Suprapubic skin (tissue), 4 donors: Measurements from ENCODE around the gene ZNF441. TPM values are rescaled to one million over a fixed set of nuclear protein-coding genes. Genes with fewer than 3 reads are reported as not detected.

Experiments used
- DNase-seq, 2 donors: peaks; one replicate each; pipeline ENCODE4 v3.0.0-alpha.2; 2019; ENCODE audit warnings: low spot score in 2 of 2
- H3K27ac ChIP-seq: fragments of 200-600 bp; sonication (generic); one replicate; pipeline ENCODE4 v1.5.1; 2019
- H3K27me3 ChIP-seq: fragments of 200-600 bp; sonication (generic); one replicate; pipeline ENCODE4 v1.5.1; 2019
- H3K36me3 ChIP-seq: fragments of 200-600 bp; sonication (generic); one replicate; pipeline ENCODE4 v1.5.1; 2019
- H3K4me1 ChIP-seq: fragments of 200-600 bp; sonication (generic); one replicate; pipeline ENCODE4 v1.5.1; 2019
- H3K4me3 ChIP-seq: fragments of 200-600 bp; sonication (generic); one replicate; pipeline ENCODE4 v1.5.1; 2019; ENCODE audit warnings: mild to moderate bottlenecking
- H3K9me3 ChIP-seq: fragments of 200-600 bp; sonication (generic); one replicate; pipeline ENCODE4 v1.5.1; 2019
- EP300 ChIP-seq: sonication (generic); formaldehyde crosslinking; IDR thresholded peaks from one replicate; pipeline ENCODE4 v1.6.1; 2017; ENCODE audit warnings: antibody characterized with exemption
- POLR2A ChIP-seq, 2 donors: fragments of 450-650 bp; IDR thresholded peaks; one replicate each; pipeline ENCODE4 v1.6.1; 2017; ENCODE audit warnings: antibody characterized with exemption in 2 of 2, mild to moderate bottlenecking in 2 of 2, moderate library complexity in 2 of 2
- POLR2AphosphoS5 ChIP-seq, 3 donors: sonication (generic); formaldehyde crosslinking; IDR thresholded peaks; one replicate each; pipeline ENCODE4 v1.6.1; 2017; ENCODE audit warnings: antibody characterized with exemption in 3 of 3
- WGBS: methylation state at CpG from one replicate; pipeline ENCODE4 v1.1.5; 2018; 5-methylcytosine and 5-hydroxymethylcytosine counted together
- total RNA-seq, 4 donors: library from RNA; depleted of rRNA; stranded (reverse); fragments of >200 nt; gene quantifications; one replicate each; pipeline ENCODE4 v1.1.0, GENCODE V29; 2016
- TF ChIP-seq, protein P1 (sequence below), 2 donors: fragments of 200-600 bp in 1 of 2; fragments of 450-650 bp in 1 of 2; sonication (generic) in 1 of 2; IDR thresholded peaks; one replicate each; pipeline ENCODE4 v1.5.1; 2016 to 2019; ENCODE audit warnings: antibody characterized with exemption in 2 of 2, mild to moderate bottlenecking in 1 of 2, moderate library complexity in 1 of 2

Gene ZNF441
- total RNA-seq, 4 donors from 2014 or later: 1.7 to 7.5 (median 3.9) TPM

DNA sequence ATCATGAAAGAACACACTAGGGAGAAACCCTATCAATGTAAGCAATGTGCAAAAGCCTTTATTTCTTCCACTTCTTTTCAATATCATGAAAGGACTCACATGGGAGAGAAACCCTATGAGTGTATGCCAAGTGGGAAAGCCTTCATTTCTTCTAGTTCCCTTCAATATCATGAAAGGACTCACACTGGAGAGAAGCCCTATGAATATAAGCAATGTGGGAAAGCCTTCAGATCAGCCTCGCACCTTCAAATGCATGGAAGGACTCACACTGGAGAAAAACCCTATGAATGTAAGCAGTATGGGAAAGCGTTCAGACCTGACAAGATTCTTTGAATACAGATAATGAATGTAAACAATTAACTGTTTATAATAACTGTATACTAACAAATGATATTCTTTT, 66.7 kb downstream of the ZNF441 start:
- TF ChIP-seq, protein P1, sequence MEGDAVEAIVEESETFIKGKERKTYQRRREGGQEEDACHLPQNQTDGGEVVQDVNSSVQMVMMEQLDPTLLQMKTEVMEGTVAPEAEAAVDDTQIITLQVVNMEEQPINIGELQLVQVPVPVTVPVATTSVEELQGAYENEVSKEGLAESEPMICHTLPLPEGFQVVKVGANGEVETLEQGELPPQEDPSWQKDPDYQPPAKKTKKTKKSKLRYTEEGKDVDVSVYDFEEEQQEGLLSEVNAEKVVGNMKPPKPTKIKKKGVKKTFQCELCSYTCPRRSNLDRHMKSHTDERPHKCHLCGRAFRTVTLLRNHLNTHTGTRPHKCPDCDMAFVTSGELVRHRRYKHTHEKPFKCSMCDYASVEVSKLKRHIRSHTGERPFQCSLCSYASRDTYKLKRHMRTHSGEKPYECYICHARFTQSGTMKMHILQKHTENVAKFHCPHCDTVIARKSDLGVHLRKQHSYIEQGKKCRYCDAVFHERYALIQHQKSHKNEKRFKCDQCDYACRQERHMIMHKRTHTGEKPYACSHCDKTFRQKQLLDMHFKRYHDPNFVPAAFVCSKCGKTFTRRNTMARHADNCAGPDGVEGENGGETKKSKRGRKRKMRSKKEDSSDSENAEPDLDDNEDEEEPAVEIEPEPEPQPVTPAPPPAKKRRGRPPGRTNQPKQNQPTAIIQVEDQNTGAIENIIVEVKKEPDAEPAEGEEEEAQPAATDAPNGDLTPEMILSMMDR (IDR thresholded peaks at IDR 0.05): no peak
- TF ChIP-seq EP300: no peak
- TF ChIP-seq POLR2AphosphoS5 (IDR thresholded peaks at IDR 0.05): no peak
- TF ChIP-seq POLR2A (IDR thresholded peaks at IDR 0.05): no peak
- no peak overlapping the region for H3K4me3 ChIP-seq
- peaks cover 46% of the 10 kb centered on the region for H3K36me3 ChIP-seq
- WGBS: 98% methylated on average over 2 of the region's 2 CpGs
- no peaks in the 10 kb centered on the region for H3K4me1 ChIP-seq
- H3K27ac ChIP-seq: no peak overlapping the region
- no peak for DNase-seq
- H3K9me3 ChIP-seq: peaks cover 34% of the 10 kb centered on the region
- no peaks in the 10 kb centered on the region for H3K27me3 ChIP-seq

Other genes starting within 250 kb of the ZNF441 start
- gene ECSIT, start 237.9 kb upstream of the ZNF441 start, total RNA-seq: 10 to 100 TPM; 40.4 to 65.7 (median 57.8) TPM
- 10 to 100 TPM; 19.9 to 31.6 (median 24.2) TPM for gene CNN1, start 228.1 kb upstream of the ZNF441 start, total RNA-seq
- 10 to 100 TPM; 30.6 to 55.3 (median 41.1) TPM for gene ELOF1, start 207.8 kb upstream of the ZNF441 start, total RNA-seq
- 10 to 100 TPM; 18.0 to 40.1 (median 32.8) TPM for gene ACP5, start 189.4 kb upstream of the ZNF441 start, total RNA-seq
- gene ZNF627, start 169.5 kb upstream of the ZNF441 start, total RNA-seq: 1 to 10 TPM; 6.1 to 8.9 (median 7.9) TPM
- gene ZNF823, start 28.1 kb upstream of the ZNF441 start, total RNA-seq: 10 to 100 TPM in 2 of 4 donors, 1 to 10 TPM in 2; 6.8 to 12.3 (median 10.1) TPM
- gene ZNF491, start 31.5 kb downstream of the ZNF441 start, total RNA-seq: 1 to 10 TPM in 1 of 4 donors, under 1 TPM in 2, not detected in 1; 0.48 to 1.4 (median 0.59) TPM
- 10 to 100 TPM; 54.1 to 81.2 (median 62.7) TPM for gene ZNF440, start 47.3 kb downstream of the ZNF441 start, total RNA-seq
- gene ZNF439, start 81.7 kb downstream of the ZNF441 start, total RNA-seq: 1 to 10 TPM; 5.4 to 8.9 (median 7.1) TPM
- 1 to 10 TPM; 1.3 to 6.7 (median 4.4) TPM for gene ZNF69, start 120.8 kb downstream of the ZNF441 start, total RNA-seq
- gene ZNF700, start 158.1 kb downstream of the ZNF441 start, total RNA-seq: 10 to 100 TPM in 3 of 4 donors, 1 to 10 TPM in 1; 10.0 to 34.0 (median 14.9) TPM
- 1 to 10 TPM; 1.9 to 5.6 (median 3.8) TPM for gene ZNF763, start 198.0 kb downstream of the ZNF441 start, total RNA-seq